HFFc6 (cell line): ENCODE measurements around the gene RAB19. TPM values are rescaled to one million over a fixed set of nuclear protein-coding genes. Genes with fewer than 3 reads are reported as not detected.

Source experiments
- DNase-seq: peaks from one replicate; pipeline ENCODE4 v3.0.0-alpha.2; 2018
- H3K27ac Mint-ChIP-seq: 2 replicates; pipeline ENCODE4 v1.8.0; 2020; ENCODE audit warnings: mild to moderate bottlenecking, mixed read lengths
- H3K27me3 Mint-ChIP-seq: 2 replicates; pipeline ENCODE4 v1.8.0; 2021; ENCODE audit warnings: mild to moderate bottlenecking, moderate library complexity, mixed read lengths; ENCODE audit not compliant: insufficient read depth
- H3K36me3 Mint-ChIP-seq: 2 replicates; pipeline ENCODE4 v1.8.0; 2021; ENCODE audit warnings: low read depth, mixed read lengths
- H3K4me1 Mint-ChIP-seq: 2 replicates; pipeline ENCODE4 v1.8.0; 2020; ENCODE audit warnings: low read depth, mixed read lengths
- H3K4me3 Mint-ChIP-seq: 2 replicates; pipeline ENCODE4 v1.8.0; 2020; ENCODE audit warnings: mild to moderate bottlenecking, moderate library complexity, mixed read lengths
- H3K9me3 Mint-ChIP-seq: 2 replicates; pipeline ENCODE4 v1.8.0; 2020; ENCODE audit warnings: mild to moderate bottlenecking, mixed read lengths
- CTCF ChIP-seq: fragments of 200-600 bp; sonication (generic); IDR thresholded peaks from 2 replicates; pipeline ENCODE4 v1.5.0; 2021; ENCODE audit warnings: antibody characterized with exemption, mild to moderate bottlenecking
- total RNA-seq, 6 experiments: library from RNA; stranded (reverse); fragmentation: NEBNext Ultra II Directional; extraction: Animal tissue kit (Norgen Biotek cat#: 25700); gene quantifications; 2 replicates in 1 of 6; 3 replicates in 5 of 6; pipeline ENCODE4 v1.2.3, GENCODE V29; 2021

Gene RAB19
- total RNA-seq, 6 experiments from 2014 or later: not detected

- Mint-ChIP-seq H3K9me3 (no peaks in the 10 kb centered on the region), H3K27ac (no peak overlapping the region), H3K4me3 (no peak overlapping the region), H3K27me3 (no peaks in the 10 kb centered on the region), H3K4me1 (peaks cover 26% of the 10 kb centered on the region), H3K36me3 (no peaks in the 10 kb centered on the region; the same call in 1 of the 2 replicates)
- DNase-seq: peak; percentile 43
- TF ChIP-seq CTCF: peak; percentile 81
Measured at GRCh38 chr7:140475747-140476333, 72.0 kb downstream of the RAB19 start.

DNA sequence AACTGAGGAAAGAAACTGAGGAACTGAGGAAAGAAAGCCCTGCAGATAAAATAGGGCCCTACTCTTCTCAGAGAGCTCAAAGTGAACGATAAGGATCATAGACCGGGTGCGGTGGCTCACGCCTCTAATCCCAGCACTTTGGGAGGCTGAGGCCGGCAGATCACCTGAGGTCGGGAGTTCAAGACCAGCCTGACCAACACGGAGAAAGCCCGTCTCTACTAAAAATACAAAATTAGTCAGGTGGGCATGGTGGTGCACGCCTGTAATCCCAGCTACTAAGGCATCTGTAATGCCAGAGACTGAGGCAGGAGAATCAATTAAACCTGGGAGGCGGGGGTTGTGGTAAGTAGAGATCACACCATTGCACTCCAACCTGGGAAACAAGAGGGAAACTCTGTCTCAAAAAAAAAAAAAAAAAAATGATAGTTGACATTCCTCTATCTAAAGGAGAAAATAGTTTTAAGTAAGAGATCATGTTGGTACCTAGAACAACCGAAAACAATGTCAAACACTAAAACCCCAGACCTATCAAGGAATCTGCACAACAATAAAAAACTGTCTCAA lies 72.9 kb downstream of the RAB19 start:
- no peaks in the 10 kb centered on the region for H3K9me3 Mint-ChIP-seq
- peaks cover 26% of the 10 kb centered on the region for H3K4me1 Mint-ChIP-seq
- peak overlapping the region; percentile 97 for H3K4me3 Mint-ChIP-seq
- H3K27ac Mint-ChIP-seq: peak overlapping the region; percentile 48; the same call in 1 of the 2 replicates
- H3K27me3 Mint-ChIP-seq: no peaks in the 10 kb centered on the region
- TF ChIP-seq CTCF: no peak
- DNase-seq: no peak
- H3K36me3 Mint-ChIP-seq: no peaks in the 10 kb centered on the region; the same call in 1 of the 2 replicates

Other genes starting within 250 kb of the RAB19 start
- gene KDM7A, start 227.1 kb upstream of the RAB19 start, total RNA-seq: 1 to 10 TPM in 5 of 6 experiments, under 1 TPM in 1; 0.97 to 2.2 (median 1.2) TPM
- gene SLC37A3, start 5.5 kb upstream of the RAB19 start, total RNA-seq: 10 to 100 TPM; 26.3 to 32.8 (median 27.1) TPM
- 10 to 100 TPM; 62.8 to 67.5 (median 64.3) TPM for gene MKRN1, start 75.4 kb downstream of the RAB19 start, total RNA-seq
- gene DENND2A, start 236.8 kb downstream of the RAB19 start, total RNA-seq: under 1 TPM; 0.50 to 0.99 (median 0.58) TPM